HEK293 (cell line): ENCODE data around the gene MRPS10.

Source experiments
- BCL11A ChIP-seq: fragments of 450-650 bp; formaldehyde crosslinking; IDR thresholded peaks from 2 replicates; pipeline ENCODE4 v1.5.1; 2016; ENCODE audit warnings: low read depth, missing biosample characterization, missing genetic modification characterization
- BCL6B ChIP-seq: fragments of 450-650 bp; formaldehyde crosslinking; IDR thresholded peaks from 2 replicates; pipeline ENCODE4 v1.5.1; 2017; ENCODE audit warnings: missing biosample characterization, missing genetic modification characterization
- GFI1B ChIP-seq: fragments of 450-650 bp; formaldehyde crosslinking; IDR thresholded peaks from 2 replicates; pipeline ENCODE4 v1.5.1; 2016; ENCODE audit warnings: missing biosample characterization, missing genetic modification characterization
- GLIS2 ChIP-seq: fragments of 450-650 bp; formaldehyde crosslinking; IDR thresholded peaks from 2 replicates; pipeline ENCODE4 v1.5.1; 2016; ENCODE audit warnings: missing biosample characterization, missing genetic modification characterization
- PRDM6 ChIP-seq: fragments of 450-650 bp; formaldehyde crosslinking; IDR thresholded peaks from 2 replicates; pipeline ENCODE4 v1.5.1; 2017; ENCODE audit warnings: missing biosample characterization, missing genetic modification characterization
- ZBTB20 ChIP-seq: fragments of 450-650 bp; formaldehyde crosslinking; IDR thresholded peaks from 2 replicates; pipeline ENCODE4 v1.5.1; 2016; ENCODE audit warnings: missing biosample characterization, missing genetic modification characterization
- ZBTB7A ChIP-seq: fragments of 450-650 bp; formaldehyde crosslinking; IDR thresholded peaks from 2 replicates; pipeline ENCODE4 v1.5.1; 2016; ENCODE audit warnings: low read depth, missing biosample characterization, missing genetic modification characterization
- ZFHX2 ChIP-seq: fragments of 450-650 bp; formaldehyde crosslinking; conservative IDR thresholded peaks from 2 replicates; pipeline ENCODE4 v1.5.1; 2016; ENCODE audit warnings: missing biosample characterization, missing genetic modification characterization
- ZIC2 ChIP-seq: fragments of 450-650 bp; formaldehyde crosslinking; IDR thresholded peaks from 2 replicates; pipeline ENCODE4 v1.5.1; 2016; ENCODE audit warnings: missing biosample characterization, missing genetic modification characterization
- ZNF132 ChIP-seq: fragments of 450-650 bp; formaldehyde crosslinking; IDR thresholded peaks from 2 replicates; pipeline ENCODE4 v1.5.1; 2017; ENCODE audit warnings: missing biosample characterization, missing genetic modification characterization, borderline replicate concordance
- ZNF138 ChIP-seq: fragments of 450-650 bp; formaldehyde crosslinking; IDR thresholded peaks from 2 replicates; pipeline ENCODE4 v1.5.1; 2016; ENCODE audit warnings: missing biosample characterization, missing genetic modification characterization, borderline replicate concordance
- ZNF157 ChIP-seq: fragments of 450-650 bp; formaldehyde crosslinking; IDR thresholded peaks from 2 replicates; pipeline ENCODE4 v1.5.1; 2016; ENCODE audit warnings: missing biosample characterization, missing genetic modification characterization
- ZNF19 ChIP-seq: fragments of 450-650 bp; formaldehyde crosslinking; IDR thresholded peaks from 2 replicates; pipeline ENCODE4; 2016; ENCODE audit warnings: missing biosample characterization, missing genetic modification characterization, low read depth
- ZNF202 ChIP-seq: fragments of 450-650 bp; formaldehyde crosslinking; IDR thresholded peaks from 2 replicates; pipeline ENCODE4 v1.5.1; 2016; ENCODE audit warnings: missing biosample characterization, missing genetic modification characterization, borderline replicate concordance
- ZNF214 ChIP-seq: fragments of 450-650 bp; formaldehyde crosslinking; IDR thresholded peaks from 2 replicates; pipeline ENCODE4 v1.5.1; 2017; ENCODE audit warnings: missing biosample characterization, mild to moderate bottlenecking, missing genetic modification characterization, borderline replicate concordance
- ZNF24 ChIP-seq: fragments of 450-650 bp; formaldehyde crosslinking; IDR thresholded peaks from 2 replicates; pipeline ENCODE4 v1.5.1; 2016; ENCODE audit warnings: missing biosample characterization, missing genetic modification characterization
- ZNF350 ChIP-seq: fragments of 450-650 bp; formaldehyde crosslinking; IDR thresholded peaks from 2 replicates; pipeline ENCODE4 v1.5.0; 2017; ENCODE audit warnings: missing biosample characterization, mild to moderate bottlenecking, missing genetic modification characterization
- ZNF513 ChIP-seq: fragments of 450-650 bp; IDR thresholded peaks from 2 replicates; pipeline ENCODE4 v1.5.1; 2018; ENCODE audit warnings: missing biosample characterization, missing genetic modification characterization
- ZNF544 ChIP-seq: fragments of 450-650 bp; formaldehyde crosslinking; IDR thresholded peaks from 2 replicates; pipeline ENCODE4 v1.5.0; 2017; ENCODE audit warnings: missing biosample characterization, missing genetic modification characterization
- ZNF548 ChIP-seq: fragments of 450-650 bp; formaldehyde crosslinking; IDR thresholded peaks from 2 replicates; pipeline ENCODE4 v1.5.1; 2016; ENCODE audit warnings: missing biosample characterization, missing genetic modification characterization
- ZNF560 ChIP-seq: fragments of 450-650 bp; formaldehyde crosslinking; IDR thresholded peaks from 2 replicates; pipeline ENCODE4 v1.5.1; 2017; ENCODE audit warnings: missing biosample characterization, missing genetic modification characterization, borderline replicate concordance
- ZNF76 ChIP-seq: fragments of 450-650 bp; formaldehyde crosslinking; IDR thresholded peaks from 2 replicates; pipeline ENCODE4; 2016; ENCODE audit warnings: low read depth, missing biosample characterization, missing genetic modification characterization, borderline replicate concordance
- ZNF843 ChIP-seq: fragments of 450-650 bp; formaldehyde crosslinking; IDR thresholded peaks from 2 replicates; pipeline ENCODE4 v1.5.1; 2016; ENCODE audit warnings: missing biosample characterization, missing genetic modification characterization
- TF ChIP-seq, protein P1 (sequence below): fragments of 450-650 bp; formaldehyde crosslinking; IDR thresholded peaks from 2 replicates; pipeline ENCODE4 v1.5.1; 2017; ENCODE audit warnings: missing biosample characterization, missing genetic modification characterization
- TF ChIP-seq, protein P2 (sequence below): fragments of 450-650 bp; formaldehyde crosslinking; IDR thresholded peaks from 2 replicates; pipeline ENCODE4 v1.5.1; 2016; ENCODE audit warnings: missing biosample characterization, missing genetic modification characterization
- TF ChIP-seq, protein P3 (sequence below): fragments of 450-650 bp; formaldehyde crosslinking; IDR thresholded peaks from 2 replicates; pipeline ENCODE4 v1.5.1; 2016; ENCODE audit warnings: missing biosample characterization, missing genetic modification characterization
- TF ChIP-seq, protein P4 (sequence below): fragments of 450-650 bp; formaldehyde crosslinking; IDR thresholded peaks from 2 replicates; pipeline ENCODE4 v1.5.1; 2016; ENCODE audit warnings: missing biosample characterization, missing genetic modification characterization, borderline replicate concordance

The MRPS10 gene

GRCh38 chr6:42226645-42227143, 9.0 kb upstream of the MRPS10 start (continued):
- TF ChIP-seq, protein P1, sequence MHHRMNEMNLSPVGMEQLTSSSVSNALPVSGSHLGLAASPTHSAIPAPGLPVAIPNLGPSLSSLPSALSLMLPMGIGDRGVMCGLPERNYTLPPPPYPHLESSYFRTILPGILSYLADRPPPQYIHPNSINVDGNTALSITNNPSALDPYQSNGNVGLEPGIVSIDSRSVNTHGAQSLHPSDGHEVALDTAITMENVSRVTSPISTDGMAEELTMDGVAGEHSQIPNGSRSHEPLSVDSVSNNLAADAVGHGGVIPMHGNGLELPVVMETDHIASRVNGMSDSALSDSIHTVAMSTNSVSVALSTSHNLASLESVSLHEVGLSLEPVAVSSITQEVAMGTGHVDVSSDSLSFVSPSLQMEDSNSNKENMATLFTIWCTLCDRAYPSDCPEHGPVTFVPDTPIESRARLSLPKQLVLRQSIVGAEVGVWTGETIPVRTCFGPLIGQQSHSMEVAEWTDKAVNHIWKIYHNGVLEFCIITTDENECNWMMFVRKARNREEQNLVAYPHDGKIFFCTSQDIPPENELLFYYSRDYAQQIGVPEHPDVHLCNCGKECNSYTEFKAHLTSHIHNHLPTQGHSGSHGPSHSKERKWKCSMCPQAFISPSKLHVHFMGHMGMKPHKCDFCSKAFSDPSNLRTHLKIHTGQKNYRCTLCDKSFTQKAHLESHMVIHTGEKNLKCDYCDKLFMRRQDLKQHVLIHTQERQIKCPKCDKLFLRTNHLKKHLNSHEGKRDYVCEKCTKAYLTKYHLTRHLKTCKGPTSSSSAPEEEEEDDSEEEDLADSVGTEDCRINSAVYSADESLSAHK (tag by site-specific recombination) = no peak
- no peak for TF ChIP-seq ZNF76 (tag by site-specific recombination)
- 0 out of 2 replicates have a peak, but pooled peaks have one; percentile 19 for TF ChIP-seq ZNF843 (tag by site-specific recombination)
- peak; percentile 61; the same call in 1 of the 2 replicates for TF ChIP-seq ZBTB20 (tag by site-specific recombination)
- no peak for TF ChIP-seq ZNF214 (tag by site-specific recombination)
- 0 out of 2 replicates have a peak, but pooled peaks have one; percentile 54 for TF ChIP-seq ZNF24 (tag by site-specific recombination)
- TF ChIP-seq BCL11A (tag by site-specific recombination) = peak; percentile 69; the same call in 1 of the 2 replicates
- TF ChIP-seq ZNF19 (tag by site-specific recombination) = no peak
- peak; percentile 37; the same call in 1 of the 2 replicates for TF ChIP-seq ZFHX2
- no peak for TF ChIP-seq ZNF350 (tag by site-specific recombination)
- TF ChIP-seq, protein P2, sequence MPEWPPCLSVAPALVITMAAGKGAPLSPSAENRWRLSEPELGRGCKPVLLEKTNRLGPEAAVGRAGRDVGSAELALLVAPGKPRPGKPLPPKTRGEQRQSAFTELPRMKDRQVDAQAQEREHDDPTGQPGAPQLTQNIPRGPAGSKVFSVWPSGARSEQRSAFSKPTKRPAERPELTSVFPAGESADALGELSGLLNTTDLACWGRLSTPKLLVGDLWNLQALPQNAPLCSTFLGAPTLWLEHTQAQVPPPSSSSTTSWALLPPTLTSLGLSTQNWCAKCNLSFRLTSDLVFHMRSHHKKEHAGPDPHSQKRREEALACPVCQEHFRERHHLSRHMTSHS (tag by site-specific recombination) = no peak
- TF ChIP-seq ZIC2 = peak; percentile 90
- no peak for TF ChIP-seq ZNF202 (tag by site-specific recombination)
- TF ChIP-seq PRDM6 = peak; percentile 20; the same call in 1 of the 2 replicates
- no peak for TF ChIP-seq ZBTB7A (tag by site-specific recombination)
- no peak for TF ChIP-seq ZNF560 (tag by site-specific recombination)
- TF ChIP-seq GLIS2 (tag by site-specific recombination) = peak; percentile 51
- no peak for TF ChIP-seq ZNF138
- TF ChIP-seq, protein P3, sequence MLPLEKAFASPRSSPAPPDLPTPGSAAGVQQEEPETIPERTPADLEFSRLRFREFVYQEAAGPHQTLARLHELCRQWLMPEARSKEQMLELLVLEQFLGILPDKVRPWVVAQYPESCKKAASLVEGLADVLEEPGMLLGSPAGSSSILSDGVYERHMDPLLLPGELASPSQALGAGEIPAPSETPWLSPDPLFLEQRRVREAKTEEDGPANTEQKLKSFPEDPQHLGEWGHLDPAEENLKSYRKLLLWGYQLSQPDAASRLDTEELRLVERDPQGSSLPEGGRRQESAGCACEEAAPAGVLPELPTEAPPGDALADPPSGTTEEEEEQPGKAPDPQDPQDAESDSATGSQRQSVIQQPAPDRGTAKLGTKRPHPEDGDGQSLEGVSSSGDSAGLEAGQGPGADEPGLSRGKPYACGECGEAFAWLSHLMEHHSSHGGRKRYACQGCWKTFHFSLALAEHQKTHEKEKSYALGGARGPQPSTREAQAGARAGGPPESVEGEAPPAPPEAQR (tag by site-specific recombination) = no peak
- TF ChIP-seq, protein P4, sequence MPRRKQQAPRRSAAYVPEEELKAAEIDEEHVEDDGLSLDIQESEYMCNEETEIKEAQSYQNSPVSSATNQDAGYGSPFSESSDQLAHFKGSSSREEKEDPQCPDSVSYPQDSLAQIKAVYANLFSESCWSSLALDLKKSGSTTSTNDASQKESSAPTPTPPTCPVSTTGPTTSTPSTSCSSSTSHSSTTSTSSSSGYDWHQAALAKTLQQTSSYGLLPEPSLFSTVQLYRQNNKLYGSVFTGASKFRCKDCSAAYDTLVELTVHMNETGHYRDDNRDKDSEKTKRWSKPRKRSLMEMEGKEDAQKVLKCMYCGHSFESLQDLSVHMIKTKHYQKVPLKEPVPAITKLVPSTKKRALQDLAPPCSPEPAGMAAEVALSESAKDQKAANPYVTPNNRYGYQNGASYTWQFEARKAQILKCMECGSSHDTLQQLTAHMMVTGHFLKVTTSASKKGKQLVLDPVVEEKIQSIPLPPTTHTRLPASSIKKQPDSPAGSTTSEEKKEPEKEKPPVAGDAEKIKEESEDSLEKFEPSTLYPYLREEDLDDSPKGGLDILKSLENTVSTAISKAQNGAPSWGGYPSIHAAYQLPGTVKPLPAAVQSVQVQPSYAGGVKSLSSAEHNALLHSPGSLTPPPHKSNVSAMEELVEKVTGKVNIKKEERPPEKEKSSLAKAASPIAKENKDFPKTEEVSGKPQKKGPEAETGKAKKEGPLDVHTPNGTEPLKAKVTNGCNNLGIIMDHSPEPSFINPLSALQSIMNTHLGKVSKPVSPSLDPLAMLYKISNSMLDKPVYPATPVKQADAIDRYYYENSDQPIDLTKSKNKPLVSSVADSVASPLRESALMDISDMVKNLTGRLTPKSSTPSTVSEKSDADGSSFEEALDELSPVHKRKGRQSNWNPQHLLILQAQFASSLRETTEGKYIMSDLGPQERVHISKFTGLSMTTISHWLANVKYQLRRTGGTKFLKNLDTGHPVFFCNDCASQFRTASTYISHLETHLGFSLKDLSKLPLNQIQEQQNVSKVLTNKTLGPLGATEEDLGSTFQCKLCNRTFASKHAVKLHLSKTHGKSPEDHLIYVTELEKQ (tag by site-specific recombination) = no peak
- TF ChIP-seq ZNF544 = no peak
- TF ChIP-seq BCL6B = no peak
- no peak for TF ChIP-seq ZNF548 (tag by site-specific recombination)
- no peak for TF ChIP-seq ZNF157 (tag by site-specific recombination)
- no peak for TF ChIP-seq ZNF132 (tag by site-specific recombination)
- TF ChIP-seq GFI1B (tag by site-specific recombination) = no peak
- no peak for TF ChIP-seq ZNF513 (tag by site-specific recombination)
